HTERT RPE-1 (cell line): Measurements from ENCODE around the gene PTPN3.

ENCODE experiments used
- in situ Hi-C: fragments of 300-500 bp; cut with MboI; formaldehyde crosslinking; loops from 4 replicates; pipeline ENCODE4 v1.14.3; 2020; ENCODE audit warnings: low sequenced_read_pairs

Gene PTPN3

DNA sequence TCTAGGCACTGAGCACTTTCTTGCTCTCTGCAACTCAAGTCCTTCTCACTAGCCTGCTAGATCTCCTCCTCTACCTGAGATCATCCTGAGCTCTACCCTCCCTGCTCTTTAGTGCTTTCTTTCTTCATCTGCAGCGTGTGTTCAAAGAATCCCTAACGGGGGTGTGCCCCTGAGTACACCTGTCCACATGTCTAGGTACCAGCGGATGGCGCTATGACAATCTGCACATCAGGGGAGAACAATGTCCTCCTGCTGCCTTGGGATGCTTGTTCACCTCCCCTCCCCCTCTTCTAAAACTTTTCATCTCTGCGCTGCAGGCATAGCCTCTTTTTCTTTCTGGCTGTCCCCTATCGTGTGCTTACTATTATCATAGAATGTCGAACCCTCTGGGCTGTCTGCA is 42.7 kb downstream of the PTPN3 start:
- in situ Hi-C loops, result no loop called here

GRCh38 chr9:109454601-109455155 is 43.4 kb downstream of the PTPN3 start:
- in situ Hi-C loops, result no loop called here

DNA sequence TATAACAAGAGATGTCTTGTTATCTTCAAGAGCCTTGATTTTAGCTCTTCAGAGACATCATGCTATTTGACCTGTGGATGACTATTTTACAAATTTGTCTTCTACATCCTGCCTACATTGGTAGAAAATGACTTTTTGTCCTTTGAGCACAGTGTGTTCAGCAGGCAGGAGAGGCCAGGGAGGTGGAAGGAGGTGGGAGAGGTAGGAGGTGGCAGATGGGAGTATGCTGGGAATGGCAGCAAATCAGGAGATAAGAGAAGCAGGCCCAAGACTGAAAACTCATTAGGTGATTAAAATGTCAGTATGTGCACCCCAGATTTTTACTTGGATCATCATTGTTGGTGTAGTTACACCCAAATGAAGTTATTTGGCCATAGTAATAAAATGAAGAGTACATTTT is 44.1 kb downstream of the PTPN3 start:
- in situ Hi-C loops, result no loop called here

DNA sequence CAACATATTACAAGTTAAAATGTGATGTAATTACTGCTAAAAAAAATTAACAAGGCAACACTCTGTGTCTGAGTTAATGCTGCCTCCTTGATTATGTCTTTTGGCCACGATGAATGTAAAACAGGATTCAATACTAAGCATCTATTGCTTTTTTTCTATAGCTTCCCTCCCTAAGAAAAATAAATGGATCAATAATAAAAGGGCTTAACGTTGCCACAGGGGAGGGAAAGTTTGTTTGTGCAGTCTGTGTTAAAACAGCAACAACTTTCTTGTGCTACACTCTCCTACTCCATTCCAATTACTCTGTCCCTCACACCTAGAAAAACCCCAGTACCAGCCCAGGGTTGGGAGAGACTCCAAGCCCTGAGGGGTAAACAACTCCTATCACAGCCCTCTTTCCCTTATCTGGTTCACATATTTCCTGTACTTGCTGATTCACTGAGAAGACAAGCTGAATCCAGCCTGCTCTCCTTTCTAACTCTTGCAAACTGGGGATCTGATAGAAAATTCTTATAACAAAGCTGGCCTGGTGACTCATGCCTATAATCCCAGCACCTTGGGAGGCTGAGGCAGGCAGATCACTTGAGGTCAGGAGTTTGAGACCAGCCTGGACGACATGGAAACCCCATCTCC is 44.8 kb downstream of the PTPN3 start:
- in situ Hi-C loops, result no loop called here

- in situ Hi-C loops, result no loop called here
These were observed 45.3 kb downstream of the PTPN3 start for GRCh38 chr9:109452761-109453160.

GRCh38 chr9:109451311-109452025 is 46.6 kb downstream of the PTPN3 start:
- in situ Hi-C loops, result no loop called here

GRCh38 chr9:109450346-109450745 is 47.8 kb downstream of the PTPN3 start:
- in situ Hi-C loops, result no loop called here

- in situ Hi-C loops, result no loop called here
These were observed 48.9 kb downstream of the PTPN3 start for GRCh38 chr9:109449036-109449798.

DNA sequence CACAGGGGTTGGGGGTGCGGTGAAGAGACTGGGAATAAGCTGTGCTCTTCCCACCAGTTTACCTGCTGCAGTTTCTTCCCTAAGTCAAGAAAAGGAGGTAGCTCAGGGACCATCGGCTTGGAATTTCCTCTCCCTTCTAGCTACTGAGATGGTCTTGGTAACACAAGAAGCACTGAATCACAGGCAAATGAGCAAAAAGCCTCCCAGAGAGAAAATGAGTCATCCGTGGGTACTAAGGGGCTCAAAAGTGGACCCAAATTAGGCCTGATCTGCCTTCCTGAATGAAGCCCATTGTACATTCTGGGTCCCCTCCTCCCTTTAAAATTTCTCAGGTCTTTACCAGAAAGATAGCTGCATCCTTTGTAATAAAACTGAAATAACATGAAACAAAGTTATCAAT is 49.9 kb downstream of the PTPN3 start:
- in situ Hi-C loops, result no loop called here

DNA sequence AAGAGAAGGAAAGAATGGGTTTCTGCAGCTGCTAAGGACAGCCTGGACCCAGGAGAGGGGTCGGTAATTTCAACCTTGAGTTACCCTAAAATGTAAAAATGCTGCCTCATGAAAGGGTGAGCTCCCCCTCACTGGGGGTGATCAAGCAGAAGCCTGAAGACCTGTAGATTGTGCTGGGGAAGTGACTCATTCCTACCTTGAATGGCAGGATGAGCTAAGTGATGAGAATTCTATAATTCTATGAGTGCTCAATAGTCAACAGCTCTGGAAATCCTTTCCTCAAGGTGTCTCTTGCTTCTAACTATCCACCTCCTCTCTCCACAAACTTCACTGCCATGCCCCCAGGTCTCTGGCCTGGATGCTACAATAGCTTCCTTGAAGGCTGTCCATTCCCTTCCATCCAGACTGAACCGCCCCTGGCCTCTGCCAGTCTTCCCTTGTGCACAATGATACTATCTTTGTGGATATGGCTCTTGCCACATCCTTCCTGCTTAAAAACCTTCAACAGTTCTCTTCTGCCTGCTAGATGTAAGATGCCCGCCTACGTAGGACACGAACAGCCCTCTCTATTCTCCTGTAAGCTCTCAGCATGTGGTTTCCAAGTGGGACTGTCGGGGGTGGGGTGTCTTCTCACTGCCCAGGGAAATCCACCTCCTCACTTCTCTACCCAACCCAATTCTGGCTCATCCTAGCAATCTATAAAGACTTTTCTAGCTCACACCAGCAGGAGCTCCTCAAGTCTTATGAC is 50.6 kb downstream of the PTPN3 start:
- in situ Hi-C loops, result no loop called here

- in situ Hi-C loops, result no loop called here
These were observed 53.3 kb downstream of the PTPN3 start for GRCh38 chr9:109444771-109445320.

DNA sequence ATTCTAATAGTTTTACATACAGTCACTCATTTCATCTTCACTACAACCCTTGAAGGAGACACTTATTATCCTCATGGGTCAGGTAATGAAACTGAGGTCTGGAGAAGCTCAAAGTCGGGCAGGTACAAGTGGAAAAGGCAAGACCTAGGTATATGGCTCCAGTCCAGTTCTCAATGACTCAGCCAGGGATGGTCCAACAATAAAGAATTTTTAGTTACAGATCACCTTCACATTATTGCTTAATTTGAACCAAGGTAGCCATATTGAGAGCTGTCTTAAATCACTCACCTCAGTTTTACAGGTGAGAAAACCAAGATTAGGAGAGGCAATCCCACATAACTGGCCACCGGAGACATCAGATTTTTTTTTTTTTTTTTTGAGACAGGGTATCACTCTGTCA is 55.4 kb downstream of the PTPN3 start:
- in situ Hi-C loops, result no loop called here

GRCh38 chr9:109441296-109441695 is 56.8 kb downstream of the PTPN3 start:
- in situ Hi-C loops, result no loop called here

DNA sequence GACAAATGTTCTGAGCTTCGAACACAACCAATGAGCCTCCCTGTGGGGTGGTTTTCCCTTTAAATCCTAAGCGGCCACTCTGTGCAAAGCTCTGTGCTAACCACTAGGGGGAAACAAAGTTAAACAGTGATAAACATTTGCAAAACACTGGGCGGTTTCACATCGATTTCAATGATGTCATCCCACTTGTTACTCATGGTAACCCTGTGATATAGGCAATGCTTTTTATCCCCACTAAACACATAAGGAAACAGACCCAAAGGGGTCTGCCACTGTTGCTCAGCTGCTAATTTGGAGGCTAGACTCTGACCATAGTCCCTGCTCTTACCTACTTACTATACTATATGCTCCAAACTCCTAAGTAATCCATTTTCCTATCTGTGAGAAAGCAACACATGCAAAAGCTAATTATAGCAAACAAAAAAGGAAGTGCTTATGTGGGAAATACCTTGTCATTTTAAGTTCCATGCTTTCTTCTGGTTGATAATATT is 57.3 kb downstream of the PTPN3 start:
- in situ Hi-C loops, result no loop called here

DNA sequence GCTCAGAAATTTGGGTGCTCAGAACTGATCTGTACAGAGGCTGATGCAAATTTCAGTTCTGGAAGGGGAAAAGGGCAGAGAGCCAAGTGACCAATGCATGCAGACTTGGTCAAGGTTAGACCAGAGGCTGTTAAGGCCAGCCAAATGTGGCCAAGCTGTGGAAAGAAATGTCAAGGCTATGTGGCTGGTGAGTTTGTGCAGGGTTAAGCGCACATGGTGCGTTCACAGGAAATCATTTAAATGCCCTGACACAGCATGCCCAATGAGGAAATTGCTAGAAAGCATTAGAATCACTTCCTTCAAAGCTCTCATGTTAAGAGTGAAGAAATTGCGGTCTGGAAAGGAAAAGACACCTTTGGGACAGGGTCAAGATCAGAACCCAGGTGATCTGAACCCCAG is 58.0 kb downstream of the PTPN3 start:
- in situ Hi-C loops, result no loop called here

DNA sequence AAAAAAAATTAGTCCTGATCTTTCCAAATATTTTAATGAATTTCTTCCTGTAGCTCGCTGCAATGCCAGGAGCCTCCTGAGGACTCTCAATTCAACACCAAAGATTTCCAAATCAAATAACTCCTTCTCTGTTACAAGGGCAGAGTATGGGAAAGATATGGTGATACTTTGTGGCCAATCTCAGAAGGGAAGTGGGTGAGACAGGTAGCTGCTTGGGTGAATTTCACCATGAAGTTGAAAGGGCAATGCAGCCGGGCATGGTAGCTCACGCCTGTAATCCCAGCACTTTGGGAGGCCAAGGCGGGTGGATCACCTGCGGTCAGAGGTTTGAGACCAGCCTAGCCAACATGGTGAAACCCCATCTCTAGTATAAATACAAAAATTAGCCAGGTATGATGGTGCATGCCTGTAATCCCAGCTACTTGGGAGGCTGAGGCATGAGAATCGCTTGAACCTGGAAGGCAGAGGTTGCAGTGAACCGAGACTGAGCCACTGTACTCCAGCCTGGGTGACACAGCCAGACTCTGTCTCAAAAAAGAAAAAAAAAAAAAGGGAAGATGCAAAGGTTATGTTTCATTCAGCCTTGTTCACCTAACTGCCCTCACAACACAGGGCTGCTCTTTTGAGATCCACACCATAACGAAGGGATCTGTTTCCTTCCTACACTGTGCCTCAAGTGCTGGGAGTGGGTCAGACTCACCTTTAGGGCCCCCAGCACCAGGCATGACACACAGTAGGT is 58.6 kb downstream of the PTPN3 start:
- in situ Hi-C loops, result no loop called here

DNA sequence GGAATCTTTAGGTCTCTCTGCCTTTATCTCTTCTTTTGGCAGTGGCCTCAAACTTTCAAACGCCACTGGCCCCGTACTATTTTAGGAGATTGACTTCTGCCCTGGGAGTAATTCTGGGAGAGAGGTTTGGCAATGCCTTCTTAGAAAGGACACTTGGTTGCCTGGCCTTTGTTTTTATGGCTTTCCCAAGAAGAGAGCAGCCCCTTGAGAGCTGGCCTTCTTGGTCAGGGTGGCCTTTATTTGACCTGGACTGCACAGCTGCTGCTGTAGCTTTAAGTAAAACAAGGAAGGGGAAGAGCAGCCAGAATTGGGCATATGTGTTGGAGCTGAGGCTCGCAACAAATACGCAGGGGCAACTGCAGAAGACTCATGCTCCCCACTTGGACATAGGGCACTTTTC is 60.8 kb downstream of the PTPN3 start:
- in situ Hi-C loops, result no loop called here

GRCh38 chr9:109436071-109436470 is 62.0 kb downstream of the PTPN3 start:
- in situ Hi-C loops, result no loop called here

- in situ Hi-C loops, result no loop called here
These were observed 64.6 kb downstream of the PTPN3 start for GRCh38 chr9:109433476-109433875.

DNA sequence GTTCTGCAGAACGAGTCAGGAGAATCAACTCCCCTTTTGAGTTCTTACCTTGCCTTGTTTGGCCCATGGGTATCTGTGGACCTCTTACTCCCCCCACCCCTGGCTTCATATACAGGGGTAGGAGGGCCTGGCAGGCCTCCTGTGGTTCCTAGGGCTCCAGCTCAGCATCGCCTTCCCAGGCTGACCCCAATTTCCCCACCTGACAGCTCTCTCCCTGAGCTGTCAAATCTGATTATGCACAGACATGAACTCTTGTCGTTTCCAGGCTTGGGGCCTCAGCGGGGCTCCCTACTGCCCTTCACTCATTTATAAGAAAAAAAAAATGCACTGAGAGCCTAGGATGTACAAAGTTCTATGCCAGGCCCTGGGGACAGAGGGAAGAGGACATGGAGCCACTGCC is 67.9 kb downstream of the PTPN3 start:
- in situ Hi-C loops, result no loop called here
